Testis (tissue), 3 donors: ENCODE data around the gene NHSL1. TPM values are rescaled to one million over a fixed set of nuclear protein-coding genes. Genes with fewer than 3 reads are reported as not detected.

Experiments
- DNase-seq: peaks from one replicate; pipeline ENCODE4 v3.0.0-alpha.2; 2019
- H3K27ac ChIP-seq, 2 donors: fragments of 200-600 bp; sonication (generic); one replicate each; pipeline ENCODE4 v1.5.1; 2019
- H3K27me3 ChIP-seq: fragments of 200-600 bp; sonication (generic); one replicate; pipeline ENCODE4 v1.5.1; 2019
- H3K36me3 ChIP-seq: fragments of 200-600 bp; sonication (generic); one replicate; pipeline ENCODE4 v1.5.1; 2017; ENCODE audit warnings: low read depth; ENCODE audit errors: missing control alignments
- H3K4me1 ChIP-seq: fragments of 200-600 bp; sonication (generic); one replicate; pipeline ENCODE4 v1.5.1; 2019
- H3K4me3 ChIP-seq, 2 donors: fragments of 200-600 bp; sonication (generic); one replicate each; pipeline ENCODE4 v1.5.1; 2017 to 2019
- H3K9me3 ChIP-seq: fragments of 200-600 bp; sonication (generic); one replicate; pipeline ENCODE4 v1.5.1; 2017
- POLR2A ChIP-seq: fragments of 450-650 bp; IDR thresholded peaks from one replicate; pipeline ENCODE4 v1.6.1; 2017; ENCODE audit warnings: antibody characterized with exemption, mild to moderate bottlenecking, moderate library complexity
- WGBS, 2 donors: methylation state at CpG; one replicate each; pipeline ENCODE4 v1.1.5; 2018; 5-methylcytosine and 5-hydroxymethylcytosine counted together
- intact Hi-C: fragments of 100-400 bp; cut with DNase I; formaldehyde crosslinking; loops from one replicate; pipeline ENCODE4 v1.15.1; 2023; ENCODE audit warnings: low total_unique reads
- polyA plus RNA-seq: library from polyadenylated mRNA; stranded (reverse); fragments of 350-450 nt; fragmentation: Illumina TruSeq; extraction: RNeasy Lipid Tissue Mini Kit (QIAGEN cat#74804); gene quantifications from one replicate; pipeline ENCODE4 v1.2.3, GENCODE V29; 2014; ENCODE audit warnings: low read depth, low replicate concordance; ENCODE audit not compliant: insufficient read depth
- total RNA-seq, 2 donors: library from RNA; depleted of rRNA; stranded (reverse); fragments of >200 nt; gene quantifications; one replicate each; pipeline ENCODE4 v1.2.3, GENCODE V29; 2016
- TF ChIP-seq, protein P1 (sequence below), 3 experiments: fragments of 450-650 bp in 2 of 3; fragments of 200-600 bp in 1 of 3; sonication (generic) in 1 of 3; IDR thresholded peaks; one replicate each; pipeline ENCODE4 v1.5.1; 2016 to 2019; ENCODE audit warnings: antibody characterized with exemption in 3 of 3, mild to moderate bottlenecking in 2 of 3, moderate library complexity in 1 of 3

NHSL1 gene
- total and polyA plus RNA-seq, 3 donors from 2014 or later: 2.5 to 2.7 (median 2.6) TPM

DNA sequence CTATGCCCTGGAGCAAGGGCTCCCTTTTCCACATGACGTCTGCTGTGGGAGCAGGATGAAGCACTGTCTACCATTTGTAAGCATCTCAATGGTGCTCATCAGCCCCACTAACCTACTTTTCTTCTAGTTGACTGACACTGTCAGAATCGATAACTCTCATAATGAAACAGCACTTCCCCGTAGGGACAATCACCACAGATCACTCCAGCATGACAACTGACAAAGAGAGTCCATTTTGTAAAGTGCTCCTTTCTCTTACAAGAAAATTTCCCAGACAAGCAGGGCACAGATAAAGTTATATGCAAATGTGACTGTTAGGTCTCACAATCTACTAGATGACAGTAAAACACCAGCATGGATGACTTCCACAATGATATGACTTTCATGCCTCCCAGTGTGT lies 48.8 kb downstream of the NHSL1 start:
- Histone ChIP-seq H3K4me1 (no peaks in the 10 kb centered on the region), H3K4me3 (no peak overlapping the region), H3K27me3 (no peaks in the 10 kb centered on the region), H3K27ac (no peak overlapping the region), H3K36me3 (no peaks in the 10 kb centered on the region), H3K9me3 (no peaks in the 10 kb centered on the region)
- TF ChIP-seq POLR2A: no peak
- TF ChIP-seq, protein P1, sequence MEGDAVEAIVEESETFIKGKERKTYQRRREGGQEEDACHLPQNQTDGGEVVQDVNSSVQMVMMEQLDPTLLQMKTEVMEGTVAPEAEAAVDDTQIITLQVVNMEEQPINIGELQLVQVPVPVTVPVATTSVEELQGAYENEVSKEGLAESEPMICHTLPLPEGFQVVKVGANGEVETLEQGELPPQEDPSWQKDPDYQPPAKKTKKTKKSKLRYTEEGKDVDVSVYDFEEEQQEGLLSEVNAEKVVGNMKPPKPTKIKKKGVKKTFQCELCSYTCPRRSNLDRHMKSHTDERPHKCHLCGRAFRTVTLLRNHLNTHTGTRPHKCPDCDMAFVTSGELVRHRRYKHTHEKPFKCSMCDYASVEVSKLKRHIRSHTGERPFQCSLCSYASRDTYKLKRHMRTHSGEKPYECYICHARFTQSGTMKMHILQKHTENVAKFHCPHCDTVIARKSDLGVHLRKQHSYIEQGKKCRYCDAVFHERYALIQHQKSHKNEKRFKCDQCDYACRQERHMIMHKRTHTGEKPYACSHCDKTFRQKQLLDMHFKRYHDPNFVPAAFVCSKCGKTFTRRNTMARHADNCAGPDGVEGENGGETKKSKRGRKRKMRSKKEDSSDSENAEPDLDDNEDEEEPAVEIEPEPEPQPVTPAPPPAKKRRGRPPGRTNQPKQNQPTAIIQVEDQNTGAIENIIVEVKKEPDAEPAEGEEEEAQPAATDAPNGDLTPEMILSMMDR (IDR thresholded peaks at IDR 0.05): no peak
- intact Hi-C loops: no loop called here
- WGBS, 2 donors: 78 to 79% methylated on average over 3 of the region's 3 CpGs
- no peak for DNase-seq

DNA sequence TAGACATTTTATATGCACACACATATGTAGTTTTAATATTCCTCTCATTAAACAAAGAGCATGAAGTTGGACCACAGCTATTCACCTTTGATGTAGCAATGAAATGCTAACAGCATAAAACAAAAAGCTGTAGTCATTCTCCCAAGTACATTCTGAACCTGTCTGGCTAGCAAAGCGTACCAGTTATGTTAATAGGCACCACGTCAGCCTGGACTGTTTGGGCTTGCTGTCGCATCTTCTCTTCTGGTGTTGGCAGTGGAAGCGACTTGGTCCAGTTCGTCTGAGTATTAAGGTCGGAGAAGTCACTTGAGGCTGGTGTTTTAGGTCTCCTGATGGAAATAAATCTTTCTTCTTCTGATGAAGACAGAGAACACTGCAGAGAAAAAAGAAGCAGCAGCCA lies 52.5 kb downstream of the NHSL1 start:
- Histone ChIP-seq H3K4me3 (no peak overlapping the region), H3K27ac (no peak overlapping the region), H3K27me3 (no peaks in the 10 kb centered on the region), H3K4me1 (no peaks in the 10 kb centered on the region), H3K36me3 (no peaks in the 10 kb centered on the region), H3K9me3 (no peaks in the 10 kb centered on the region)
- TF ChIP-seq, protein P1 (IDR thresholded peaks at IDR 0.05): no peak
- no peak for TF ChIP-seq POLR2A
- intact Hi-C loops: no loop called here
- no peak for DNase-seq
- WGBS, 2 donors: 82% methylated on average over 6 of the region's 6 CpGs

DNA sequence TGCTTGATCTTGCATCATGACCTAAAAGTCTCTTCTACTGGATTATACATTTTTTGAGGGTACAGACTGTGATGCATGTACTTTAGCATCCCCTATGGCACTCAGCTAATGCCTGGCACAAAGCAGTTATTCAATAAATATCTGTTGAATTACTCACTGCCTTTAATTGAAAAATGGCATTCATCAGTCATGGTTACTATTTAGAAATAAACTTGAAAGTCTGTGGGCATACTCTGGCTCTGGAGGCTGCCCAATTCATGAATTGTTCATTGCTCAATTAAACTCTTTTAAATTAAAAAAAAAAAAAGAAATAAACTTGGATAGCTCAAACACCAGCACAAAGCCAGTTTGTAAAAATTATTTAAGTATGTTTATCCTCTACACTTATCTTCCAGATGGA lies 55.3 kb downstream of the NHSL1 start:
- DNase-seq: no peak
- no peaks in the 10 kb centered on the region for H3K36me3 ChIP-seq
- H3K27ac ChIP-seq: no peak overlapping the region
- H3K4me3 ChIP-seq: no peak overlapping the region
- H3K4me1 ChIP-seq: no peaks in the 10 kb centered on the region
- no peaks in the 10 kb centered on the region for H3K9me3 ChIP-seq
- intact Hi-C loops: no loop called here
- H3K27me3 ChIP-seq: no peaks in the 10 kb centered on the region
- TF ChIP-seq, protein P1 (IDR thresholded peaks at IDR 0.05): no peak
- no peak for TF ChIP-seq POLR2A

DNA sequence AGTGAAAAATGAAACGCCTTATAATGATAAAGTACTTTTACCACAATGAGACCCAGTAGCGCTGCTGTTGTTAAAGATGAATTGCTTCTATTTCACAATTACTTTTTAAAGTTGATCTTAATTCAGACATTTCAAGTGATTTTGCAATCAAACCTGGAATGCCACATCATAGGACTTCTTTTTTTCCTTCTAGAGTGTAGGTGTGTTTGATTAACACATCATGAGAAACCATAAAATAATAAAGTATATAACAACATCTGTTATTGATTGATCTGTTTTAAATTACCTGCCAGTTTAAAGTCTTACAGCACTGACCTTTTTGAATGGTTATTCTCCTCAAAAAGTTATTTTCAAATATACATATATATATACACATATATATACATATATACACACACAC lies 56.6 kb downstream of the NHSL1 start:
- no peak for DNase-seq
- no peak for TF ChIP-seq POLR2A
- TF ChIP-seq, protein P1 (IDR thresholded peaks at IDR 0.05): no peak
- Histone ChIP-seq H3K27me3 (no peaks in the 10 kb centered on the region), H3K4me3 (no peak overlapping the region), H3K36me3 (no peaks in the 10 kb centered on the region), H3K27ac (no peak overlapping the region), H3K4me1 (no peaks in the 10 kb centered on the region), H3K9me3 (no peaks in the 10 kb centered on the region)
- intact Hi-C loops: no loop called here
- 96 to 99% methylated on average over 2 of the region's 2 CpGs for WGBS, 2 donors

DNA sequence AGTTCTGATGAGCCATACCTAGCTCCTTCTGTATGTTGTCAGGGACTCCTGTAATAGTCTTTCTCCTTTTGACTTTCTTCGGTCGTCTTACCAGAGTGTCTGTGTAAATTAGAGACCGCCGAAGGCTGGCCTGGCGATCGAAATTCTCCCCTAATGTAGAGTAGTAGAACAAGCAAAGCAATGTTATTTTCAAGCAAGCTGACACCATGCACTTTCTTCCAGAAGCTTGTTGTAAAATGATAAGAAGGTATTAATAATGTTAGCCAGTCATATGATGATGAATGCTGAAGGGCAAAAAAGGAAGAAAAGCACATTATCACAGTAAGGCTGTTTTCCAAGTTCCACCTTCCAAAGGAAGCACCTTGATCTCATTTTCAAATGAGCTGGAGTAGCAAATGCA lies 57.3 kb downstream of the NHSL1 start:
- intact Hi-C loops: no loop called here
- H3K27me3 ChIP-seq: no peaks in the 10 kb centered on the region
- H3K4me1 ChIP-seq: no peaks in the 10 kb centered on the region
- H3K9me3 ChIP-seq: no peaks in the 10 kb centered on the region
- no peak for TF ChIP-seq POLR2A
- TF ChIP-seq, protein P1 (IDR thresholded peaks at IDR 0.05): no peak
- no peaks in the 10 kb centered on the region for H3K36me3 ChIP-seq
- WGBS, 2 donors: 92 to 97% methylated on average over 6 of the region's 6 CpGs
- H3K27ac ChIP-seq: no peak overlapping the region
- no peak overlapping the region for H3K4me3 ChIP-seq
- DNase-seq: no peak
